H9 (cell line): Measurements from ENCODE around the gene TUBB8. TPM values are rescaled to one million over a fixed set of nuclear protein-coding genes. Genes with fewer than 3 reads are reported as not detected.
A peak's percentile ranks its signal among the peaks of the same experiment; 100 is the strongest.
"Not testable (repeated sequence)": the region's sequence is repeated elsewhere in the genome, so short reads cannot be mapped to it uniquely, and the experiment has no call there.

ENCODE experiments used
- DNase-seq: peaks from one replicate; pipeline ENCODE4 v3.0.0-alpha.2; 2017
- H2AFZ ChIP-seq: one replicate; pipeline ENCODE4 v1.6.1; 2013; ENCODE audit warnings: mild to moderate bottlenecking, low read length, control low read depth, moderate library complexity
- H2AK5ac ChIP-seq: 2 replicates; pipeline ENCODE4 v1.6.1; 2013; ENCODE audit warnings: low read length, control low read depth, mixed read lengths; ENCODE audit not compliant: insufficient read length
- H2BK120ac ChIP-seq: one replicate; pipeline ENCODE4 v1.6.1; 2013; ENCODE audit warnings: low read depth, mild to moderate bottlenecking, low read length, control low read depth, inconsistent platforms; ENCODE audit not compliant: poor library complexity, severe bottlenecking
- H2BK12ac ChIP-seq: 2 replicates; pipeline ENCODE4 v1.6.1; 2013; ENCODE audit warnings: low read length, control low read depth, mixed read lengths, low read depth; ENCODE audit not compliant: insufficient read length
- H2BK15ac ChIP-seq: 2 replicates; pipeline ENCODE4 v1.6.1; 2013; ENCODE audit warnings: low read depth, low read length, control low read depth
- H2BK20ac ChIP-seq: one replicate; pipeline ENCODE4 v1.6.1; 2013; ENCODE audit warnings: low read depth, mild to moderate bottlenecking, low read length, control low read depth, inconsistent platforms; ENCODE audit not compliant: poor library complexity, severe bottlenecking
- H2BK5ac ChIP-seq: 2 replicates; pipeline ENCODE4 v1.6.1; 2013; ENCODE audit warnings: low read length, control low read depth, mixed read lengths; ENCODE audit not compliant: insufficient read length
- H3K14ac ChIP-seq: 2 replicates; pipeline ENCODE4 v1.6.1; 2013; ENCODE audit warnings: low read length, control low read depth; ENCODE audit not compliant: insufficient read depth
- H3K18ac ChIP-seq: 2 replicates; pipeline ENCODE4 v1.6.1; 2013; ENCODE audit warnings: low read depth, mild to moderate bottlenecking, mixed read lengths, low read length, control low read depth; ENCODE audit not compliant: insufficient read length
- H3K23ac ChIP-seq: 2 replicates; pipeline ENCODE4 v1.6.1; 2013; ENCODE audit warnings: low read length, control low read depth, mixed read lengths, low read depth; ENCODE audit not compliant: insufficient read length
- H3K23me2 ChIP-seq: 2 replicates; pipeline ENCODE4 v1.6.1; 2013; ENCODE audit warnings: low read depth, mild to moderate bottlenecking, mixed read lengths, low read length, control low read depth; ENCODE audit not compliant: insufficient read length, poor library complexity, severe bottlenecking
- H3K27ac ChIP-seq: 2 replicates; pipeline ENCODE4 v1.5.1; 2013; ENCODE audit warnings: low read length, control low read depth, mixed read lengths, low read depth; ENCODE audit not compliant: insufficient read length
- H3K27me3 ChIP-seq: 2 replicates; pipeline ENCODE4 v1.6.1; 2013; ENCODE audit warnings: low read length, control low read depth, inconsistent platforms; ENCODE audit not compliant: insufficient read depth
- H3K4ac ChIP-seq: 2 replicates; pipeline ENCODE4 v1.6.1; 2013; ENCODE audit warnings: low read depth, mild to moderate bottlenecking, control low read depth, inconsistent platforms, low read length, moderate library complexity
- H3K4me1 ChIP-seq: 2 replicates; pipeline ENCODE4 v1.6.1; 2013; ENCODE audit warnings: low read length, control low read depth, inconsistent platforms; ENCODE audit not compliant: insufficient read depth
- H3K4me2 ChIP-seq: 2 replicates; pipeline ENCODE4 v1.6.1; 2013; ENCODE audit warnings: low read length, control low read depth, mixed read lengths; ENCODE audit not compliant: insufficient read length, insufficient read depth
- H3K56ac ChIP-seq: 2 replicates; pipeline ENCODE4 v1.6.1; 2013; ENCODE audit warnings: low read depth, mild to moderate bottlenecking, mixed read lengths, low read length, control low read depth; ENCODE audit not compliant: insufficient read length
- H3K79me1 ChIP-seq: 2 replicates; pipeline ENCODE4 v1.6.1; 2013; ENCODE audit warnings: low read depth, mild to moderate bottlenecking, moderate library complexity, low read length, control low read depth, inconsistent platforms; ENCODE audit not compliant: insufficient read depth, poor library complexity, severe bottlenecking
- H3K79me2 ChIP-seq: 2 replicates; pipeline ENCODE4 v1.6.1; 2013; ENCODE audit warnings: low read length, control low read depth, inconsistent platforms; ENCODE audit not compliant: insufficient read depth
- H3K9ac ChIP-seq: 2 replicates; pipeline ENCODE4 v1.6.1; 2013; ENCODE audit warnings: low read length, control low read depth, mixed read lengths; ENCODE audit not compliant: insufficient read length; ENCODE audit errors: extremely low read depth
- H3K9me3 ChIP-seq: one replicate; pipeline ENCODE4 v1.6.1; 2013; ENCODE audit warnings: low read depth, low read length, inconsistent platforms; ENCODE audit not compliant: control insufficient read depth
- H3T11ph ChIP-seq: one replicate; pipeline ENCODE4 v1.6.1; 2013; ENCODE audit warnings: mild to moderate bottlenecking, low read length, control low read depth, inconsistent platforms
- H4K20me1 ChIP-seq: one replicate; pipeline ENCODE4 v1.6.1; 2013; ENCODE audit not compliant: control insufficient read depth, insufficient read length, insufficient read depth
- H4K5ac ChIP-seq: 2 replicates; pipeline ENCODE4 v1.6.1; 2013; ENCODE audit warnings: low read depth, mild to moderate bottlenecking, mixed read lengths, low read length, control low read depth; ENCODE audit not compliant: insufficient read length
- H4K8ac ChIP-seq: replicated peaks from 2 replicates; pipeline ENCODE4 v1.6.1; 2013; ENCODE audit warnings: low read length, control low read depth, mixed read lengths, low read depth; ENCODE audit not compliant: insufficient read length
- H4K91ac ChIP-seq: 2 replicates; pipeline ENCODE4 v1.6.1; 2013; ENCODE audit warnings: low read depth, mild to moderate bottlenecking, moderate library complexity, mixed read lengths, low read length, control low read depth; ENCODE audit not compliant: insufficient read length
- H3K27ac Mint-ChIP-seq, 3 experiments: 2 replicates in 2 of 3; 3 replicates in 1 of 3; pipeline ENCODE4 v1.8.0; 2020 to 2021; ENCODE audit warnings: mixed read lengths in 3 of 3, mild to moderate bottlenecking in 1 of 3, moderate library complexity in 1 of 3
- H3K27me3 Mint-ChIP-seq: 2 replicates; pipeline ENCODE4 v1.8.0; 2021; ENCODE audit warnings: low read depth, mild to moderate bottlenecking, moderate library complexity, mixed read lengths
- H3K36me3 Mint-ChIP-seq, 3 experiments: 2 replicates in 2 of 3; 3 replicates in 1 of 3; pipeline ENCODE4 v1.8.0; 2020 to 2021; ENCODE audit warnings: low read depth in 3 of 3, mixed read lengths in 3 of 3; ENCODE audit not compliant: insufficient read depth in 1 of 3
- H3K4me1 Mint-ChIP-seq, 2 experiments: 2 replicates each; pipeline ENCODE4 v1.8.0; 2020; ENCODE audit warnings: mixed read lengths in 2 of 2
- H3K4me3 Mint-ChIP-seq, 2 experiments: 2 replicates in 1 of 2; 3 replicates in 1 of 2; pipeline ENCODE4 v1.8.0; 2020 to 2021; ENCODE audit warnings: mild to moderate bottlenecking in 2 of 2, mixed read lengths in 2 of 2, moderate library complexity in 1 of 2
- H3K9me3 Mint-ChIP-seq, 2 experiments: 2 replicates in 1 of 2; 3 replicates in 1 of 2; pipeline ENCODE4 v1.8.0; 2020; ENCODE audit warnings: mild to moderate bottlenecking in 2 of 2, mixed read lengths in 2 of 2, moderate library complexity in 1 of 2
- CTCF ChIP-seq: fragments of 200-600 bp; sonication (generic); conservative IDR thresholded peaks from 3 replicates; pipeline ENCODE4 v1.8.0; 2021; ENCODE audit warnings: antibody characterized with exemption, mild to moderate bottlenecking
- WGBS: extraction: QIAGEN DNeasy Blood & Tissue Kit; methylation state at CpG from one replicate; pipeline ENCODE4 v1.1.7; 2013; ENCODE audit warnings: missing lambda C conversion rate, low lambda C conversion rate, mixed read lengths; ENCODE audit not compliant: insufficient read length; ENCODE audit errors: extremely low coverage; 5-methylcytosine and 5-hydroxymethylcytosine counted together
- total RNA-seq: library from RNA; stranded (reverse); gene quantifications from 2 replicates; pipeline ENCODE4 v1.2.1, GENCODE V29; 2021

The TUBB8 gene
- total RNA-seq, 1 experiment from 2014 or later = 0.22 TPM

GRCh38 chr10:11260-11659, 37.8 kb downstream of the TUBB8 start:
- not testable (repeated sequence) for H2BK120ac ChIP-seq, H3K27me3 Mint-ChIP-seq, H3K4ac ChIP-seq, H2BK5ac ChIP-seq, H3K4me1 Mint-ChIP-seq, H4K8ac ChIP-seq, H4K20me1 ChIP-seq, H3K79me1 ChIP-seq, H2AFZ ChIP-seq, H2AK5ac ChIP-seq, H3K56ac ChIP-seq, H3K79me2 ChIP-seq, H3K27ac Mint-ChIP-seq, H3K27me3 ChIP-seq, H3K36me3 Mint-ChIP-seq, H3K18ac ChIP-seq, H3K9me3 ChIP-seq, H3K23me2 ChIP-seq, H2BK12ac ChIP-seq, H3T11ph ChIP-seq, H3K14ac ChIP-seq, H3K9ac ChIP-seq, H4K91ac ChIP-seq, H3K4me3 Mint-ChIP-seq, H3K4me1 ChIP-seq, H3K9me3 Mint-ChIP-seq, H3K4me2 ChIP-seq, H4K5ac ChIP-seq, H3K23ac ChIP-seq, H2BK15ac ChIP-seq, H3K27ac ChIP-seq, H2BK20ac ChIP-seq, DNase-seq
- no CpG with 5 or more reads among the region's 33 CpGs for WGBS
- peak; percentile 38; the same call in 2 of the 3 replicates for TF ChIP-seq CTCF

- H3K79me2 ChIP-seq, H3K4me1 ChIP-seq, H3K27me3 Mint-ChIP-seq, H3K27ac Mint-ChIP-seq, DNase-seq, H3K27ac ChIP-seq, H4K20me1 ChIP-seq, H3K4me3 Mint-ChIP-seq, H3K18ac ChIP-seq, H3K27me3 ChIP-seq, H3T11ph ChIP-seq, H3K14ac ChIP-seq, H2BK15ac ChIP-seq, H2BK5ac ChIP-seq, H2AFZ ChIP-seq, H4K91ac ChIP-seq, H3K4me2 ChIP-seq, H3K79me1 ChIP-seq, H2BK120ac ChIP-seq, H3K9me3 Mint-ChIP-seq, H3K9me3 ChIP-seq, H3K4ac ChIP-seq, H3K36me3 Mint-ChIP-seq, H3K56ac ChIP-seq, H3K23me2 ChIP-seq, H2AK5ac ChIP-seq, H2BK12ac ChIP-seq, H4K8ac ChIP-seq, H4K5ac ChIP-seq, H3K4me1 Mint-ChIP-seq, H2BK20ac ChIP-seq, H3K9ac ChIP-seq, H3K23ac ChIP-seq: not testable (repeated sequence)
- no CpG with 5 or more reads among the region's 42 CpGs for WGBS
Observed at GRCh38 chr10:10261-10971, 38.7 kb downstream of the TUBB8 start.
